ENCODE measurements around the gene MRI1.
A peak's percentile ranks its signal among the peaks of the same experiment; 100 is the strongest.
"Not testable (repeated sequence)": the region's sequence is repeated elsewhere in the genome, so short reads cannot be mapped to it uniquely, and the experiment has no call there.

Gene MRI1

GRCh38 chr19:13764101-13764807 lies at the start of gene MRI1:
Gene MRI1, plus strand, starts transcription at chr19:13764522. Its CDS starts 67 bp downstream, at chr19:13764589.
- peak; percentile 50 for DNase-seq

- peak; percentile 78 for DNase-seq
Observed at GRCh38 chr19:13717194-13717643, 47.1 kb upstream of the MRI1 start.

GRCh38 chr19:13718733-13719132 lies 45.6 kb upstream of the MRI1 start:
- DNase-seq = peak; percentile 97

GRCh38 chr19:13722146-13722545 lies 42.2 kb upstream of the MRI1 start:
- DNase-seq = no peak

GRCh38 chr19:13723206-13723605 lies 41.1 kb upstream of the MRI1 start:
- DNase-seq = no peak

GRCh38 chr19:13726323-13726722 lies 38.0 kb upstream of the MRI1 start:
- DNase-seq = no peak

- DNase-seq = no peak
Observed at GRCh38 chr19:13727798-13728197, 36.5 kb upstream of the MRI1 start.

GRCh38 chr19:13729859-13730258 lies 34.5 kb upstream of the MRI1 start:
- no peak for DNase-seq

- peak; percentile 98 for DNase-seq
Observed at GRCh38 chr19:13731147-13731964, 33.0 kb upstream of the MRI1 start.

GRCh38 chr19:13732337-13732736 lies 32.0 kb upstream of the MRI1 start:
- no peak for DNase-seq

GRCh38 chr19:13734751-13735150 lies 29.6 kb upstream of the MRI1 start:
- DNase-seq = no peak

- no peak for DNase-seq
Observed at GRCh38 chr19:13738073-13738472, 26.2 kb upstream of the MRI1 start.

GRCh38 chr19:13741893-13742292 lies 22.4 kb upstream of the MRI1 start:
- DNase-seq = no peak

GRCh38 chr19:13742756-13743155 lies 21.6 kb upstream of the MRI1 start:
- no peak for DNase-seq

- no peak for DNase-seq
Observed at GRCh38 chr19:13744174-13744573, 20.1 kb upstream of the MRI1 start.

GRCh38 chr19:13747098-13747453 lies 17.2 kb upstream of the MRI1 start:
- DNase-seq = no peak

GRCh38 chr19:13748169-13748828 lies 16.0 kb upstream of the MRI1 start:
- peak; percentile 57 for DNase-seq

GRCh38 chr19:13751436-13751835 lies 12.9 kb upstream of the MRI1 start:
- no peak for DNase-seq

- DNase-seq = not testable (repeated sequence)
Observed at GRCh38 chr19:13753622-13754021, 10.7 kb upstream of the MRI1 start.

GRCh38 chr19:13756210-13756609 lies 8.1 kb upstream of the MRI1 start:
- no peak for DNase-seq

- no peak for DNase-seq
Observed at GRCh38 chr19:13757805-13758772, 6.2 kb upstream of the MRI1 start.

GRCh38 chr19:13758795-13759194 lies 5.5 kb upstream of the MRI1 start:
- DNase-seq = no peak

GRCh38 chr19:13761423-13761822 lies 2.9 kb upstream of the MRI1 start:
- no peak for DNase-seq
